Spinal cord (tissue), 10 donors: Measurements from ENCODE around the gene VAV2. TPM values are rescaled to one million over a fixed set of nuclear protein-coding genes. Genes with fewer than 3 reads are reported as not detected.
A peak's percentile ranks its signal among the peaks of the same experiment; 100 is the strongest.
"Not testable (repeated sequence)": the region's sequence is repeated elsewhere in the genome, so short reads cannot be mapped to it uniquely, and the experiment has no call there.

Experiments used
- DNase-seq, 6 donors: peaks; one replicate each; pipeline versions ENCODE4 v3.0.0 to v3.0.0-alpha.2; 2013 to 2015; ENCODE audit warnings: low spot score in 6 of 6, low read depth in 4 of 6
- H3K27ac ChIP-seq: one replicate; pipeline ENCODE4 v1.5.1; 2013; ENCODE audit warnings: low read depth, low read length, control low read depth
- H3K27me3 ChIP-seq: one replicate; pipeline ENCODE4 v1.6.1; 2013; ENCODE audit warnings: low read length; ENCODE audit not compliant: control insufficient read depth, insufficient read depth
- H3K36me3 ChIP-seq: one replicate; pipeline ENCODE4 v1.6.1; 2013; ENCODE audit warnings: low read length; ENCODE audit not compliant: control insufficient read depth, insufficient read depth
- H3K4me1 ChIP-seq: one replicate; pipeline ENCODE4 v1.6.1; 2013; ENCODE audit warnings: low read length; ENCODE audit not compliant: control insufficient read depth, insufficient read depth
- H3K4me3 ChIP-seq: one replicate; pipeline ENCODE4 v1.5.1; 2013; ENCODE audit warnings: low read depth, low read length, control low read depth
- H3K9me3 ChIP-seq: one replicate; pipeline ENCODE4 v1.6.1; 2013; ENCODE audit warnings: low read length; ENCODE audit not compliant: control insufficient read depth, insufficient read depth
- WGBS: methylation state at CpG from one replicate; pipeline ENCODE4 v1.1.5; 2013; ENCODE audit warnings: missing lambda C conversion rate; ENCODE audit not compliant: insufficient coverage; 5-methylcytosine and 5-hydroxymethylcytosine counted together
- polyA plus RNA-seq, 2 donors: library from polyadenylated mRNA; unstranded; fragments of 120-200 nt; gene quantifications; one replicate each; pipeline ENCODE4 v1.2.1, GENCODE V29; 2013; ENCODE audit not compliant: insufficient read length in 2 of 2
- total RNA-seq, 2 donors: library from RNA; depleted of rRNA in 1 of 2; stranded (reverse); fragments of 120-200 nt in 1 of 2; fragments of >200 nt in 1 of 2; gene quantifications; one replicate each; pipeline versions ENCODE4 v1.2.3 to v1.2.4, GENCODE V29; 2013 to 2014
- donor health status: healthy.

VAV2 gene
- total and polyA plus RNA-seq, 4 donors, result 18.4 to 48.3 (median 33.1) TPM

DNA sequence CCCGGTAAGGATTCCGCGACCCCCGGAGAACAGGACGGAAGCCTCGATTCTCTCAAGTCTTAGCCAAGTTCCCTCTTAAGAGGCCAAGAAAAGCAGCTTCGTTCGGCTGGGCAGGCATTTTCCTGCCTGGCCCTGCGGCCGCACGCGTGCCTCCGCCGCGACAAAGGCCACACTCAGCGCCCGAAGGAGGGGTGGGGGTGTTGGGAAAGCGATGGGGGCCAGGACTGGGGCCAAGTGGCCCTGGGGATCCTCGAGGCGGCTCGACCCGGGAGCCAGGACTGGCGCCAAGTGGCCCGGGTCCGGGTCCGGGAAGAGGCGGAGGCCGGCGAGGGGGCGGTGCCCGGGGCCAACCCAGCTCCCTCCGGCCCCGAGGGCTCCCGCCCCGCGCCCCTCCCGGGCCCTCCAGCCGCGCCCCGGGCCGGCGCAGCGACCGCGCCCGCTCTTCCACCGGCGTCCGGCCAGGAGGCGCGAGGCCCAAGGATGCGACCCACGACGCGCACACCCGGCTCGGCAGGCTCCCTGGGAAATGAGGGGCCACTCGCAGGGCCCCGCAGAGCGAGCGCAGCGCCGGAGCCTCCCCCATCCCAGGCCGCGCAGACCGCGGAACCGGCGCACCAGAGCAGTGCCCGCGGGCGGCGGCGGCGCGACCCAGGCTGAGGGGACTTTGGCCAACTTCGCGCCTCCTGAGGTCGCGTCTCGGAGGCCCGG, 756 bp downstream of the VAV2 start:
- peak overlapping the region; percentile 67 for H3K27ac ChIP-seq
- peaks cover 56% of the 10 kb centered on the region for H3K4me1 ChIP-seq
- peak overlapping the region; percentile 52 for H3K4me3 ChIP-seq
- under 1% methylated on average over 82 of the region's 82 CpGs for WGBS
- DNase-seq, result peak in 1 of 6 donors; percentile 70
- H3K9me3 ChIP-seq, result no peaks in the 10 kb centered on the region
- H3K27me3 ChIP-seq, result no peaks in the 10 kb centered on the region
- H3K36me3 ChIP-seq, result peaks cover 10% of the 10 kb centered on the region

DNA sequence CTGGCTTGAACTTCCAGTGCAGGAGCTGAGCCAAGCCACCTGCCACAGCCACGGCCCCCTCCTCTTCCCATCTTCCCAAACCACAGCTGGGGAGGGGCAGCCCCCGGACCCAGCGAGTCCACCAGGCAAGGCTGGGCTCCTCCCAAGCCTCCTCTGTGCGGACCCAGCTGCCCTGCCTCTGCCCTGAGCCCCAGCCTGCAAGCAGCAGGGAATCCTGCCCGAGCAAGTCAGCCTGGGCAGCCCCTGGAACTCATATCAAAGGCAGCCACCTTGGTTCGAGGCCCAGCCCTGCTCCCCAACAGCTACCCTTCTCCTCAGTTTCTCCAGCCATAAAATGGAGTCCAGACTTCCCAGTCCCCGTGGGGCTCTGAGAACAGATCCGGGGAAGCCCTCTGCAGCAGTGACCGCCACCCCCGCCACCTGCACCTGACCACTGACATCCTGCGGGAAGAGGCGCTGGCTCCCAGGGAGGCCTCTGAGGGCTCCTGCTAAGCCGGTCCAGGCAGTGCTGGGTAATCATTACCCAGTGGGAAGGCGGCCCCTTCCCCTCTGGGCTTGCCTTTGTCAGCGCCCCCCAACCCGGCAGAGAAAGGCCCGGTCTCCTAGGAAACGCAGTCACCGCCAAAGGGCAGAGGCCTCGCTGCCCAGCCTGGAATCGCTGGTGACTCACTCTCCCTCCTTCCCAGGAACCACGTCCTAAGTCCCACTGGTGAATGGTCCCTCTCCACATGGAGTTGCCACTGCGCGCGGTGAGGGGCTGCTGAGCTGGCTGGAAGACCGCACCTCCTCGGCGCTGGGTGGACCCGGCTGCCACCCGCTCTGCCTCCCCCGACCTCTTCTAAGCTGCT, 1.5 kb downstream of the VAV2 start:
- peak overlapping the region; percentile 52 for H3K4me3 ChIP-seq
- H3K4me1 ChIP-seq, result peaks cover 59% of the 10 kb centered on the region
- WGBS, result 8% methylated on average over 31 of the region's 31 CpGs
- H3K27ac ChIP-seq, result peak overlapping the region; percentile 67
- peaks cover 10% of the 10 kb centered on the region for H3K36me3 ChIP-seq
- no peaks in the 10 kb centered on the region for H3K9me3 ChIP-seq
- peak in 3 of 6 donors; percentile 40 to 75 (median 71) for DNase-seq
- no peaks in the 10 kb centered on the region for H3K27me3 ChIP-seq

DNA sequence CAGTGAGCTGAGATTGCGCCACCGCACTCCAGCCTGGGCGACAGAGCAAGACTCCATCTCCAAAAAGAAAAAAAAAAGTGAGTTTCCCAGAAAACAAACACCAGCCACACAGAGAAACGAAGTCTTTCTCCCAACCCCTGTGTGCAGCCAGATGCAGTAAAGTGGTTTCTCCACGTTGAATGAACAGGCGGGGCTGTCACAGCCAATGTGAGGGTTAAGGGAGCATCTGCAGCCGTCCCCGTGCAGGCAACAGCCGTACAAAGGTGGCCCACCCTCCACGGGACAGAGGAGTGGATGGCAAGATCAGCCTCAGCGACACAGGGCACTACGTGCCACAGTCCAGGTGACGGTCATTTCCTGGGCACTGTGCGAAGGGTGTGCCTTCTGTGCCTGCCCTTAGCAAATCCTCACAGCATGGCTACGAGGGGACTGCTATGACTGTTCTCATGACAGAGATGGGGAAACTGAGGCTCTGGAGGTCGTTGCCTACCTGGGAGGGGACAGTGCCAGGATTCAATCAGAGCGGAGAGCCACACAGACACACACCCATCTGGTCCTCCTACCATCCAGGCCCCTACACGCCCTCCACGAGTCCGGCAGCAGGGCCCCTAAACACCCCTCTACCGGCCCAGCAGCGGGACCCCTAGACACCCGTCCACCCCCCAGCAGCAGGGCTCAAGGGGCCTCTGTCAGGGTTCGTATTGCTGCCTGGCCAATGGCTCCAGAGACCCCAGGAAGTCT, 2.3 kb downstream of the VAV2 start:
- Histone ChIP-seq H3K9me3 (no peaks in the 10 kb centered on the region), H3K27me3 (no peaks in the 10 kb centered on the region), H3K4me1 (peaks cover 59% of the 10 kb centered on the region), H3K36me3 (peaks cover 10% of the 10 kb centered on the region), H3K4me3 (no peak overlapping the region), H3K27ac (peak overlapping the region; percentile 67)
- no peak for DNase-seq
- 46% methylated on average over 19 of the region's 24 CpGs for WGBS

DNA sequence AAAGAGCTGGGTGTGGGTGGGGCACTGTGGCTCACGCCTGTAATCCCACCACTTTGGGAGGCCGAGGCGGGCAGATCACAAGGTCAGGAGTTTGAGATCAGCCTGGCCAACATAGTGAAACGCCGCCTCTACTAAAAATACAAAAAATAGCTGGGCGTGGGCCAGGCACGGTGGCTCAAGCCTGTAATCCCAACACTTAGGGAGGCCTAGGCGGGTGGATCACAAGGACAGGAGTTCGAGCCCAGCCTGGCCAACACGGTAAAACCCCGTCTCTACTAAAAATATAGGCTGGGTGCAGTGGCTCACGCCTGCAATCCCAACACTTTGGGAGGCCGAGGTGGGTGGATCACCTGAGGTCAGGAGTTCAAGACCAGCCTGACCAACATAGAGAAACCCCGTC, 3.4 kb downstream of the VAV2 start:
- not testable (repeated sequence) for DNase-seq, H3K27me3 ChIP-seq, H3K4me3 ChIP-seq, H3K36me3 ChIP-seq, H3K9me3 ChIP-seq, H3K27ac ChIP-seq
- H3K4me1 ChIP-seq, result peaks cover 49% of the 10 kb centered on the region
- 93% methylated on average over 10 of the region's 14 CpGs for WGBS

DNA sequence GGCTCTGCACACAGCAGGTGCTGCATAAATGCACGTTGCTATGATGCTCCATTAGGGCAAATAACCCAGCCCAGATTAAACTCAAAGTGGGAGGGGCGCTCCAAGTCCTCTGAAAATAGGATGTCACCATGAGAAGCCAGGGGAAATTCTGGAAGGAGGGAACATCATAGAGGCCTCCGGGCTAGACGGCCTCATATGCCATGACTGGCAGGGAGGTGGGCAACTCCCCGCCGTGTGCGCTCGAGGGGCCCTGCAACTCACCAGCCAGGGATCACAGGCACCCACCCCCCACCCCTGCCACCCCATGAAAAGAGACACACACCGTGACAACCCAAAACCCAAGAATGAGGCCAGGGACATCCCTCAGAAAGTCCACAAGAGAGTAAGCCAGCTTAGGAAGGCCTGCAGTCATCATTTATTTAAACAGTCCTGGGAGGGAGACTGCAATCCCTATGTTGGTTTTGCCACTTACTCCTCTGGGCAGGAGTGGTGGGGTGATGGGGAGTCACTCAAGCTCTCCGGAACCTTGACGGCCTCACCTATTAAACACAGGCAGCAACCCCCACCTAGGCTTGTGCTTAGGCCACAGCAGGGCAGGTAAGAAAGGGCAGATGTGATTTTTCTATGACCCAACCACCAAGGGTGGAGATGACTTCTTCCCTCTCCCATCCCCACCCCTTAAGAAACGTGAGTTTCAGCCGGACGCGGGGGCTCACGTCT, 4.0 kb downstream of the VAV2 start:
- DNase-seq, result no peak
- Histone ChIP-seq H3K36me3 (peaks cover 13% of the 10 kb centered on the region), H3K9me3 (no peaks in the 10 kb centered on the region), H3K27me3 (no peaks in the 10 kb centered on the region), H3K4me1 (peaks cover 43% of the 10 kb centered on the region), H3K27ac (no peak overlapping the region), H3K4me3 (no peak overlapping the region)
- WGBS, result 80% methylated on average over 8 of the region's 16 CpGs

DNA sequence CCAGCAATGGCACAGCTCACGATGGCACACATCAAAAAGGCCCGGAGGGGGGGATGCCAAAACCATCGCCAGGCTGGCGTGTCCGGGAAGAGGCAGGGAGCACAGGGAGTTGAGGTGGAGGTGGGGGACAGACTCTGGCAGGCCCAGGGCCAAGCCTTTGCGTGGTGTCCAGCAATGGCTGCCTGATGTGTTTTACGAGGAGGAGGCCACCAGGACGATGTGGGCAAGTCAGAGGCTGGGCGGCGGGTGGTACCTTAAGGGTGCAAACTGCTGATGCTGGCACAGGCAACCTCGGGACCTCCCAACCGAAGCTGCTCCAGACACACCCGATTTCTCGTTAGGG, 4.7 kb downstream of the VAV2 start:
- Histone ChIP-seq H3K4me1 (peaks cover 46% of the 10 kb centered on the region), H3K36me3 (peaks cover 18% of the 10 kb centered on the region), H3K27ac (no peak overlapping the region), H3K4me3 (no peak overlapping the region), H3K9me3 (no peaks in the 10 kb centered on the region), H3K27me3 (no peaks in the 10 kb centered on the region)
- DNase-seq, result peak in 1 of 6 donors; percentile 54
- WGBS, result 76% methylated on average over 11 of the region's 14 CpGs

DNA sequence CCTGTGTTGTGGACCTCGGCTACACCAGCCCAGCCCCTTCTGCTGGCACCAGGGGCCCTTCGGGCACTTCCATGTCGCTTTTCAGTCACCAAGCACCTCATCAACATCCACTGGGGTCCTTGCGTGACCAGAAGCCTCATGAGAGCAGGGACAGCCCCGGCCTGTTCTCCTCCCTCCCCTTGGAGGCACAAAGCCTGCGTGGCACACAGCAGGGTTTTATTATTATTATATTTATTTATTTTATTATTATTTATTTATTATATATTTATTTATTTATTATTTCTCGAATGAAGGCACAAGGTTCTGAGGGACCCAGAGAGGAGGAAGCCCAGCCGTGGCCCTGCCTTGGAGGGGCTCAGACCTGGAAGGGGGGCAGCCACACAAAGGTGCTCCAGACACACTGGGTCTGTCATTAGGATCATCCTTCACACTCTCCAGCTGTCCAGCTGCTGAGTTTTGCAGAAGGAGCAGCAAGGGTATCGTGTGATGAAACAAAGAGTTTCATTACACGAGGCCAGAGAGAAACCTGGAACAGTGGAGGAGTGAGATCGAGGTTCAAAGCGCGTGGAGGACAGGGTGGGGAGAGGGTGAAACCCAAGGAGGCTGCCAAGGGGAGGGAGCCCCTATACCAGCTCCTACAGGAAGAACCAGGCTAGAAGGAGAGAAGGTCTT, 5.2 kb downstream of the VAV2 start:
- no peak for DNase-seq
- WGBS, result 65% methylated on average over 6 of the region's 13 CpGs
- Histone ChIP-seq H3K4me1 (peaks cover 51% of the 10 kb centered on the region), H3K9me3 (no peaks in the 10 kb centered on the region), H3K36me3 (peaks cover 23% of the 10 kb centered on the region), H3K4me3 (no peak overlapping the region), H3K27ac (no peak overlapping the region), H3K27me3 (no peaks in the 10 kb centered on the region)

DNA sequence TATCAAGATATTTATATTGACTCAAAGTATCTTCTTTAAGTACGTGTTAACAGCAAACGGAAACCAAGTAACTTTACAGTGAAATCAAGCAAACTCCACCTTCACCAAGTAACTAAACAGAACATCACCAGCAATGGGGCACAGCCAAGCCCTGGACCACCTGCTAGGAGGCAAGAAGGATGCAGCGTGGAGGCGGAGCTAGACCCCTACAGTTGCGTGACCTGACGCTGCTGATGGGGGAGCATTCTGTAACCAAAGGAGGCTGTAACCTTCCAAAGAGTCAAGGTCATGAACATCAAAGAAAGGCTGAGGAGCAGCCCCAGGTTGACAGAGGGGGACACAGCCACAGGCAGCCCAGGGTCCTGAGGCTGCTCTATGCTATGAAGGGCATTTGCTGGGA, 6.1 kb downstream of the VAV2 start:
- Histone ChIP-seq H3K27me3 (no peaks in the 10 kb centered on the region), H3K4me1 (peaks cover 57% of the 10 kb centered on the region), H3K9me3 (no peaks in the 10 kb centered on the region), H3K27ac (no peak overlapping the region), H3K36me3 (peaks cover 29% of the 10 kb centered on the region), H3K4me3 (no peak overlapping the region)
- DNase-seq, result no peak
- WGBS, result 76% methylated on average over 5 of the region's 6 CpGs
